HG02973 (cell line): ENCODE data around the gene JAGN1.
"Not testable (repeated sequence)": the region's sequence is repeated elsewhere in the genome, so short reads cannot be mapped to it uniquely, and the experiment has no call there.

Experiments used
- ATAC-seq: cut with Tn5 transposase; IDR thresholded peaks from one replicate; pipeline ENCODE4 v1.9.1; 2021; ENCODE audit warnings: moderate library complexity; ENCODE audit not compliant: unreplicated experiment

Gene JAGN1

DNA sequence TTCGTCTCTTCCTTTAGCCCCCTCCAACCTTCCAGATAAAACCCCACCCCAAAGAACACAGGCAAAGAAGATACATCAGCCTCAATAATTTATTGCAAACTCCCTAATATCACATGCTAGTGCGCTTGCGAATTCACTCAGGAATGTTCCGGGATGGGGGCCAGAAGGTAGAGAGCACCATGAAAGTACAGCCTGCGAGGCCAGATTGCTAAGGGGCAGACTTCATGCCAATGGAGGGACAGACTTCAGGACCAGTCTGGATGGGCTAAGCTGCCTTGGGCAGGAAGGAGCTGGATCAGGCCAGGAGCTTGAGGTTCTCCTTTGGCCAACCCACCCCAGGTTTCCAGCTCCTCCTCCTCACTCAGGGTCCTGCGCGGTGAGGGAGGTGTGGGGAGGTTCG lies 23.8 kb upstream of the JAGN1 start:
- no peak for ATAC-seq

DNA sequence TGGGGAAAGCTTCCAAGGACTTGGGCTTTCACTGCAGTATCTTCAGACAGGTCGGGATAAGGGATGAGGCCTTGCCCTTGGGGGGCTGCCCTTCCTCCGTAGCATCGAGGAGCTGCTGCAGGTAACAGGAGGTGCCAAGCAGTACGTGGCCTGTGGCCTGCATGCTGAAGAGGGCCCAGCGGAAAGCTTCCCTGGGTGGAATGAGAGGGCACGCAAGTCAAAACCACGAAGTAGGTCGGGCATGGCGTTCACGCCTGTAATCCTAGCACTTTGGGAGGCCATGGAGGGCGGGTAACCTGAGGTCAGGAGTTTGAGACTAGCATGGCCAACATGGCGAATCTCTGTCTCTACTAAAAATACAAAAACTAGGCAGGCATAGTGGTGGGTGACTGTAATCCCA lies 23.3 kb upstream of the JAGN1 start:
- no peak for ATAC-seq

DNA sequence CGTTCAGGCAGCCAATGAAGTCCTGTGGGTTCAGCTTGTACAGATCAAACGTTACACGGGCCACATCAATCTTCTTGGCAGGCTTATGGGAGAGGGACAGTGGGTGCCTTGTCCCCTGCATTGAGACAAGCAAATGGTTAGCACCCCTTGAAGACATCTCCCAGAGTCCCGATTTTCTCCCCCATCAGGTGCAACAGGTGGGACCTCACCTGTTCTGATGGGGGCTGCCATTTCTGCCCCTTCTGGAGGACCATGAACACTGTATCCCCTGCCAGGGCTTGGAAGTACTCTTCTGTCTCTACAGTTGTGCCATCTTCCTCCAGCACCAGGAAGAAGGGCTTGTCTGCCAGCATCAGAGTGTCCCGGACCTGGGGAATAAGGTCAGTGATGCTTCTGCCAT lies 20.5 kb upstream of the JAGN1 start:
- no peak for ATAC-seq

DNA sequence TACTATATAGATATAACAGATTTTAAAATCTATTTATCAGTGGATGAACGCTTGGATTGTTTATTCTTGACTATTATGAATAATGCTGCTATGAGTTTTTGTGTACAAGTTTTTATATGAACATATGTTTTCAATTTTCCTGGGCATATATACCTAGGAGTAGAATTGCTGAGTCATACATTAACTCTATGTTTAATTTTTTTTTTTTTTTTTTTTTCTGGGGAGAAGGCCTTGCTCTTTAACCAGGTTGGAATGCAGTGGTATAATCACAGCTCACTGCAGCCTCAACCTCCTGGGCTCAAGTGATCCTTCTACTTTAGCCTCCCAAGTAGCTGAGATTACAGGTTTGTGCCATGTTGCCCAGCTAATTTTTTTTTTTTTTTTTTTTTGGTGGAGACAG lies 19.4 kb upstream of the JAGN1 start:
- no peak for ATAC-seq

DNA sequence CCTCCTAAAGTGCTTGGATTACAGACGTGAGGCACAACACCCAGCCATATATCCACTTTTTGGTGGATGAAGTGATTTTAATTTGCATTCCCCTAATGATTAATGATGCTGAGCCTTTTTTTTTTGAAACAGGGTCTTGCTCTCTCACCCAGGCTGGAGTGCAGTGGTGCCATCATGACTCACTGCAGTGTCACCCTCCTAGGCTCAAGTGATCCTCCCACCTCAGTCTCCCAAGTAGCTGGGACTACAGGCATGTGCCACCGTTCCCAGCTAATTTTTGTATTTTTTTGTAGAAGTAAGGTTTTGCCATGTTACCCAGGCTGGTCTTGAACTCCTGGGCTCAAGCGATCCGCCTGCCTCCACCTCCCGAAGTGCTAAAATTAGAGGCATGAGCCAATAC lies 18.3 kb upstream of the JAGN1 start:
- ATAC-seq: not testable (repeated sequence)

DNA sequence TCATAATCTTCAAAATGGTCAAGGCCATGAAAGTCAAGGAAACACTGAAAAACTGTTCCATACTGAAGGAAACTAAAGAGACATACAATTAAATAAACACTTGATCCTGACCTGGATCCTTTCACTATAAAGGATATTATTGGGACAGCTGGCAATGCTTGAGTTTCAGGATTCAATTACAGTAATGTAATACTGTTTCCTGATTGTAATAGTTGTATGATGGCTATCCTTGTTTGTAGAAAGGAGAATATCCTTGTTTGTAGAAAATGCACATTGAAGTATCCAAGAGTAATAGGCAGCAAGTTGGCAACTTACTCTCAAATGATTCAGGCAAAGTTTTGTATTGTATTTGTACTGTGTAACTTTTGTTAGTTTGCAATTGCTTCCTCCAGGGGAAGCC lies 15.0 kb upstream of the JAGN1 start:
- ATAC-seq: no peak

DNA sequence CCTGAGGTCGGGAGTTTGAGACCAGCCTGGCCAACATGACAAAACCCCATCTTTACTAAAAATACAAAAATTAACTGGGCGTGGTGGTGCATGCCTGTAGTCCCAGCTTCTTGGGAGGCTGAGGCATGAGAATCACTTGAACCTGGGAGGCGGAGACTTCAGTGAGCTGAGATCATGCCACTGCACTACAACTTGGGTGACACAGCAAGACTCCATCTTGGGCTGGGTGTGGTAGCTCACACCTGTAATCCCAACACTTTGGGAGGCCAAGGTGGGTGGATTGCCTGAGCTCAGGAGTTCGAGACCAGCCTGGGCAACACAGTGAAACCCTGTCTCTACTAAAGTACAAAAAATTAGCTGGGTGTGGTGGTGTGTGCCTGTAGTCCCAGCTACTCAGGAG lies 14.2 kb upstream of the JAGN1 start:
- not testable (repeated sequence) for ATAC-seq

DNA sequence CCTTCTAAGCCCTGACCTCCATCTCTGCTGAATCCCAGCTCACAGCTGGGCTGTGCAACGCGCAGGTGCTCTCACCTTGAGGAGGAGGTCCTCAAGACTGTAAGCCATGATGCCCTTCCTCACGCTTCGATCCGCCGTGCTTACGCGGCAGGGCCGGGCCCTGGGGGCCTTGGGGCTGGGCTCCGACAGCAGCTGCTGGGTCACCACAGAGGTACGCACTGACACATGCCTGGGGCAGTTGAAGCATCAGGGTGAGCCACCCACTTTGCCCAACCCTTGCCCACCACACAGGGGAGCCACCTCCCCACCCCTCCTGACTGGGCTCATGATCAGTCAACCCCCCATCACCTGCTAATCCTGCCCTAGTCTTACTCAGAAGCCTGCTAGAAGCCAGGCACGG lies 13.4 kb upstream of the JAGN1 start:
- no peak for ATAC-seq

DNA sequence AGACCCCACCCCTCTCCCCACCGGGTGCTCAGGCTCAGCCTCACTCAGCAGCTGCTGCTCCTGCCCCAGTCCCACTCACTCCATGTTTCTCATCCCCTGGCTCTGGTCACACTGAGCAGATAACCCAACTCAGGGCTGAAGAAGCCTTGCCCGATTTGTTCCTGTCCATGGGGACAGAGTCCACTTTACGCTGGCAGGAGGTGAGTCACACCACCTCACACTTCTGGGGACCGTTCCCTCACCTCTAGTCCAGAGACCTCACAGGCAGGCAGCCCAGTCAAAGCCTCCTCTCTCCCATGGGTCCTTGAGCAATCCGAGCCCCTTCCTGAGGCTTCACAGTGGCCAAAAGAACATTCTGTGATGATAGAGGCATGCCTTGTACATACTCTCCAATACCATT lies 11.7 kb upstream of the JAGN1 start:
- no peak for ATAC-seq

DNA sequence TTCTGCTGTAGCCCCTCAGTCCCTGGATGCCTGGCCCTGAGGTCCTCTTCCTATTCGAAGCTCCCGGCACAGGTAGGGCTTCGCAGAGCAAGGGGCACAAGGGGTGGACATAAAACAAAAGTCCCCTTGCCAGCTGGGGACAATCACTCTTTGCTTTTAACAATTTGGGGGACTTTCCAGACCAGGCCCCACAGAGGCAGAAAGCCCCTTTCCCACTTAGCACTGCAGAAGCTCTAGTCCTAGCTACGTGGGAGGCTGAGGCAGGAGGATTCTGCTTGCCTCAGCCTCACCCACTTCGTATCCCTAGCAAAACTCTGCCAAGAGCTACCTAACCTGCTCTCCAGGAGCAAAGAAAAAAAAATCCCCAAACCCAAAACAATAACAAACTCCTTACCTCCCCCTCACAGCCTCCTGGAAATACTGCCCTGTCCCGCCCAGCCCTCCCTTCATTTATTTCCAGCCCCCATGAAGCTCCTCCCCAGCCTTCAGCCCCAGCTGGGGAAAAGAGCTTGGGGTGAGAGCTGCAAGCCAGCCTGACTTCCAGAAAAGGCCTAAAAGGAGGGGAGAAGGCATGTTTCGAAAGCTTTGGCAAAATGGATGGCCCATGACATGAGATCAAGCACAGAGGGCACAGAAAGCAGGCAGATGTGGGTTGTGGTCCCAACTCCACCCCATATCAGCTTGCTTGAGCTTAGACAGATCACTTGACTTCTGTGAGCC lies 10.4 kb upstream of the JAGN1 start, which contains the start of gene CIDEC:
Gene CIDEC, minus strand, starts transcription at position 424 of the 720 bp plus-strand sequence. CDS start 1,767 bp downstream, outside the sequence.
- no peak for ATAC-seq

DNA sequence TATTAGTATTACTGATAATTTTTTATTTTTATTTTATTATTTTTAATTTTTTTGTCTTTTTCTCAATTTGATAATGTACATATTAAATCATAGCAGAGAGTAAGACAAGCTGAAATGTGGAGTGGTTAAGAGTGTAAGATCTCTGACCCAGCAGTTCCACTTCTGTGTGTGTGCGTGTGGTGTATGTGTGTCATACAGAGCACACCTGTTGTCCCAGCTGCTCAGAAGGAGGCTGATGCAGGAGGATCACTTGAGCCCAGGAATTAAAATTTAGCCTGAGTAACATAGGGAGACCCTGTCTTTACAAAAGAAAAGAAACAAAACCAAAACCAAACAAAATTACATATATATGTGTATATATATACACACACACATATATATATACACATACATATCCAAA lies 9.0 kb upstream of the JAGN1 start:
- ATAC-seq: no peak

DNA sequence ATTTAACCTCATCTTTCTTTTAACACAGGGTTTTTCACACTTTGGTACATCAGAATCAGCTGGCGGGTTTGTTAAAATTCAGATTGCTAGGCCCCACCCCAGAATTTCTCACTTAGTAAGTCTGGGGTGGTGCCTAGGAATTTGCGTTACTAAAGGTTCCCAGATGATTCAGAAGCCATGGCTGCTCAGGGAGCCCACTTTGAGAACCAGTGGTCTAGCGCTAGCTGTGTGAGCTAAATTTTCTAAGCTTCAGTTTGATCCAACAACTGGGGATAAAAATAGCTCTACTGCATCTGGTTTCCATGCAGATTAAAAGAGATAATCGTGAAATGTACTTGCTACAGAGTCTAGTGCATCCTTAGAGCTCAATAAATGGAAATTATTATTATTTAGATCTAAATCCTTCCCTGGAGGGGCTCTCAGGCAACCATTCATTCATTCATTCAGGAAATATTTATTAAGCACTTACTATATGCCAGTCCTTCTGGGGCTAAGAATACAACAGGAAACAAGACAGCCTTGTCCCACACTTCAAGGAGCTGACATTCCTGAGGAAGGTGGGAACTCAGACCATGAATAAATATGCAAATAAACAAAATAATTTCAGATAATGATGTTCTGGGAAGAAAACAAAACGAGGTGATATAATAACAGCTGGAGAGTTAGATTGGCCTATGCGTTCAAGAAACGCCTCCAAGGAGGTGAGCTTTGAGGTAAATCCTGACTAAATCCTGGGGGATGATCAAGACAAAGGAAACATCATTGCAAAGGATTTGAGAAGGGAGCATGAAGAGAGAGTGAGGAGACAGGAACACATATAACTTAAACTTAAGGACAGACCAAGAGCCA lies 6.5 kb upstream of the JAGN1 start:
- no peak for ATAC-seq

DNA sequence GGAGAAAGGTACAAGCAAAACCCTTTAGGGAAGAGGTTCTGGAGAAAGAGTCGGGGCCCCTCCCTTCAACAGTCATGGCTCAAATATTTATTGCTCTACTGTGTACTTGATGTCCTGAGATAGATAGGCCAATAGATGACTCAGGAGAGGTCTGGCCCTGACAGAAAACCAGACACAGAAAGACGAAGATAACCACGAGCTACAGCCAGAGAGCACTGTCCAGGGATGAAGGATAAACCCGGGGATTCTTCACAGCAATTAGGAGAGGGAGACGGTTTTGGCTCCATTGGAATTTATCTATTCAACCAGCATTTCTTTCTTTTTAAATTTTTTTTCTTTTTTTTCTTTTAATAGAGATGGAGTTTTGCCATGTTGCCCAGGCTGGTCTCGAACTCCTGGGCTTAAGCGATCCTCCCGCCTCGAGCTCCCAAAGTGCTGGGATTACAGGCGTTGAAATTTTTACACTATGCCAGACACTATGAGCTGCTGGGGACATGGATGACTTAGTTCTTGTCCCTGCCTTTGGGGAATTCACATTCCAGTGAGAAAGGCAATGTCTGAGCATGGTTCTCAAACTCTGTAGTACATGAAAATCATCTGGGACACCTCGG lies 5.8 kb upstream of the JAGN1 start:
- ATAC-seq: no peak

DNA sequence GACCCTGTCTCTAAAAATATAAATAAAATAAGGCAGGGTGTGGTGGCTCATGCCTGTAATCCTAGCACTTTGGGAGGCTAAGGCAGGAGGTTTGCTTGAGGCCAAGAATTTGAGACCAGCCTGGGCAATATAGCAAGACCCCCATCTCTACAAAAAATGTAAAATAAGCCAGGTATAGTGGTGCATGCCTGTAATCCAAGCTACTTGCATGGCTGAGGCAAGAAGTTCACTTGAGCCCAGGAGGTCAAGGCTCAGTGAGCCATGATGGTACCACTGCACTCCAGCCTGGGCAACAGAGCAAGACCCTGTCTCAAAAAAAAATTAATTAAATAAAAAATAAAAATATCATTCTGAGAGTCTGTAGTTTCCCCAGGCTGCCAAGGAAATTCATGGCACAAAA lies 4.1 kb upstream of the JAGN1 start:
- no peak for ATAC-seq

DNA sequence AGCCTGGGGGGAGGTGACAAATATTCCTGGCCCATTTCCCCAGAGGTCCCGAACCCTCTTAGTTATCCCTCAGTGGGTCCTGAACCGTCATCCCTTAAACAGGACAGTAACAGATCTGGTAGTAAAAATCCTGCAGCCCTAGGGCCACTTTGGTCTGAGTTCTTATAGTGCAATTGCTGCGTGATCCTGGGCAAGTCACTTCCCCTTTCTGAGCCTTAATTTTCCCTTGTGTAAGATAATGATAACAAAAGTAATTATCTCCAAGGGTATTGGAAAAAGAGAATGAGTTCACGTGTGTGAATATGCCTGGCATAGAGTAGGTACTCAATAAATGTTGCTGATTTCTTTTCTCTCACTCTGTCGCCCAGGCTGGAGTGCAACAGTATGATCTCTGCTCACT lies 2.9 kb upstream of the JAGN1 start:
- no peak for ATAC-seq

DNA sequence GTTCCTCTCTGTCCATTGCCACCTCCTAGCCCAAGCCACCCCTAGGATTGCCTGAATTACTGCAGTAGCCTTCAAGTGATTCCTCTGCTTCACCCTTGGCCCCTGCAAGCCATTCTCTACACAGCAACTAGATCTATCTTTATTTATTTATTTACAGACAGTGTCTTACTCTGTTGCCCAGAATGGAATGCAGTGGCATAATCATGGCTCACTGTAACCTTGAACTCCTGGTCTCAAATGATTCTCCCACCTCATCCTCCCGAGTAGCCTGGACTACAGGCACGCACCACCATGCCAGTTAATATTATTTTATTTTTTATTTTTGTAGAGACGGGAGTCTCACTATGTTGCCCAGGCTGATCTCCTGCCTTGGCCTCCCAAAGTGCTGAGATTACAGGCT lies 1.9 kb upstream of the JAGN1 start:
- ATAC-seq: no peak

DNA sequence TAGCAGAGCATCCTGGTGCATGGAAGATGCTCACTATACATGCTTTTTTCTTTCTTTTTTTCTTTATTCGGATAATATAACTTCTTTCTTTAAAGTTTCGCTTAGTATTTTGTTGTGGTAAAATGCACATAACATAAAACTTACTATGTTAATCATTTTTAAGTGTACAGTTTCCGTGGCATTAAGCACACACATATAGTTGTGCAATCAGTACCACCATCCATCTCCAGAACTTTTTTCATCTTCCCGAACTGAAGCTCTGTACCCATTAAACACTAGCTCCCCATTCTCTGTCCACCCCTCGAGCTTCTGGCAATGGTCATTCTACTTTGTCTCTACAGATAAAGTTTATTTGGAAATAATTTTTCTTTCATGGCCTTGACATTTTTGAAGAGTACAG lies 1.0 kb upstream of the JAGN1 start:
- ATAC-seq: no peak

DNA sequence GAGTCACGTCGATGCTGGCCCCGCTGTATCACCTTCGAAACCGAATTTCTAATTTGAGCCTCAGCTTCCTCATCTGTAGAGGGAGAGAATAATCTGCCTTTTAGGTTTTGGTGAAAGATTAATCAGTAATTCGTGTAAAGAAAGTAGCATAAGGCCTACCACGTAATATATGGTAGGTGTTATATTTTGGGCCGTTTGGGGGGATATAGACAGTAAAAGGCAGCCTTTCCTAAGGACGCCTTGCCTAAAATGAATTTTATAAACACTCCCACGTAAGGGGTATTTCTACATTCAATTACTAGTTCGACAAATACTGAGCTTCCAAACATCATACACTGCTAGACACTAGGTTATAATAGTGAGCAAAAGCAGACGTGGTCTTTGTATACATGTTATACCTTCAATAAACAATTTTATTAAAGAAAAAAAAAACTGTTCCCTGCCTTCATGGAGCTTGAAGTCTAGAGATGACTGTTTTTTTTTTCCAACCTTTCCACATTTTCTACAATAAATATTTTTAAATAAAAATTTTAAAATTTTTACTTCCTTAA lies 737 bp downstream of the JAGN1 start:
- no peak for ATAC-seq

DNA sequence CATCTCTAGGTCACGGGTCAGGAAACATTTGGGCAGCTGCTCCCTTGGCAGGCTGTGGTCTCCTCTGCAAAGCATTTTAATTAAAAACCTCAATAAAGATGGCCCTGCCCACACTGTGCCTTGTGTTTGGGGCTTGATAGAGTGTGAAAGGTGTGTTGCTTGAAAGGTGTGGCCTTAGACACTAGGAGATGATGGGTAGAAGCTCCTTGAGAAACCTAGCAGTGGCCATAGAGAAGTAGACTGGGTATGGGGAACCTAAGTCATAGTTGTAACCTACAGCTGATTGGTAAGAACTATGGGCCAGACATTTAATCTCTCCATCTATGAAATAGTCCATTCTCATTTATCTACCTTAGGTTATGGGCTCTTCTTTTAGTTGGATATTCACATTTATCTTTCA lies 3.3 kb downstream of the JAGN1 start:
- ATAC-seq: no peak

DNA sequence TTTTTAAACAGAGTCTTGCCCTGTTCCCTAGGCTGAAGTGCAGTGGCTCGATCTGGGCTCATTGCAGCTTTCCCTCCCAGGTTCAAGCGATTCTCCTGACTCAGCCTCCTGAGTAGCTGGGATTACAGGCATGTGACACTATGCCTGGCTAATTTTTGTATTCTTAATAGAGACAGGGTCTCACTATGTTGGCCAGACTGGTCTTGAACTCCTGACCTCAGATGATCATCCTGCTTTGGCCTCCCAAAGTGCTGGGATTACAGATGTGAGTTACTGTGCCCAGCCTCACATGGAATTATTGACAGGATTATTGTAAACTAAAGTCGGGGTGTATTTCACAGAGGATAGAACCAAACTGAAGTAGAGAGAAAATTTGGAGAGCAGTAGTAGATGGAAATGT lies 5.3 kb downstream of the JAGN1 start:
- not testable (repeated sequence) for ATAC-seq

DNA sequence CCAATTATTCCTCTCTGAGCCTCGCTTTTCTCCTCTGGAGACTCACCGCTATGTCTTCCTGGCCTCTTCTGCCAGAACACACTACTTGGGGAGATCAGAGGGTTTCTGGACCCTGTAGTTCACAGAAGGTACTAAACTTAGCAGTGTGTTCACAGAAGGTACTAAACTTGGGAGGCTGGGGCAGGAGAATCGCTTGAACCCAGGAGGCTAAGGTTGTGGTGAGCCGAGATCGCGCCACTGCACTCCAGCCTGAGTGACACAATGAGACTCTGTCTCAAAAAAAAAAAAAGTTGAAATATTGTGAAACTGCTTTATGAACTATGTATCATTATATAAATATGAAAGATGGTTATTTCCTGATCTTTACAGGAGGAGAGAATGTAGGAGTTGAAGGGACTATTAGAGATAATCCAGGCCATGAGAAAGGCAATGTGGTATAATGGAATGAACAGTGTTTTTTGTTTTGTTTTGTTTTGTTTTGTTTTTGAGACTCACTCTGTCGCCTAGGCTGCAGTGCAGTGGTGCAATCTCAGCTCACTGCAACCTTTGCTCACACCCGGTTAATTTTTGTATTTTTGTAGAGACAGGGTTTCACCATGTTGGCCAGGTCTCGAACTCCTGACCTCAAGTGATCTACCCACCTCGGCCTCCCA lies 6.5 kb downstream of the JAGN1 start:
- ATAC-seq: not testable (repeated sequence)
